Amygdala (tissue), 56 donors: ENCODE measurements around the gene CD68.
"Not testable (repeated sequence)": the region's sequence is repeated elsewhere in the genome, so short reads cannot be mapped to it uniquely, and the experiment has no call there.

Experiments used
- DNase-seq, 56 donors: peaks; one replicate each; lab custom pipeline; 2025; lab: John Stamatoyannopoulos, UW

Gene CD68

GRCh38 chr17:7606280-7606679 lies 26.8 kb downstream of the CD68 start:
- no peak for DNase-seq

- DNase-seq = no peak
These were observed 31.2 kb downstream of the CD68 start for GRCh38 chr17:7610641-7611040.

- DNase-seq = no peak
These were observed 32.3 kb downstream of the CD68 start for GRCh38 chr17:7611635-7612293.

DNA sequence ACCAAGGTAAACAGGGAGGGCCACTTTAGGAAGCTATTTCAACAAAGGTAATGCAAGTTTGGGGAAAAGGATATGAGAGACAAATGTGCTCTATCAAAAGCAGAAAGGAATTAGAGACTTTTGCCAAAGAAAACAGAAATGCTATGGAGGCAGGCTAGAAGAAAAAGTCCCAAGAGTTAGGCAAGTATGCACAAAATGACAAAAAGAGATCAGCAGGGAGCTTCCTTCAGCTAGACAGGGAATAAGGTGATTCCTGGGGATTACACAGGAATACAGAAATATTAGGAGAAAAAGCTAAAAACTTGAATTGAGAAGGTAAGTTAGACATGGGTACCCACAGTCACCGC lies 32.8 kb downstream of the CD68 start:
- DNase-seq = no peak

GRCh38 chr17:7613769-7614424 lies 34.5 kb downstream of the CD68 start:
- DNase-seq = peak in 1 of 56 donors; percentile 39

DNA sequence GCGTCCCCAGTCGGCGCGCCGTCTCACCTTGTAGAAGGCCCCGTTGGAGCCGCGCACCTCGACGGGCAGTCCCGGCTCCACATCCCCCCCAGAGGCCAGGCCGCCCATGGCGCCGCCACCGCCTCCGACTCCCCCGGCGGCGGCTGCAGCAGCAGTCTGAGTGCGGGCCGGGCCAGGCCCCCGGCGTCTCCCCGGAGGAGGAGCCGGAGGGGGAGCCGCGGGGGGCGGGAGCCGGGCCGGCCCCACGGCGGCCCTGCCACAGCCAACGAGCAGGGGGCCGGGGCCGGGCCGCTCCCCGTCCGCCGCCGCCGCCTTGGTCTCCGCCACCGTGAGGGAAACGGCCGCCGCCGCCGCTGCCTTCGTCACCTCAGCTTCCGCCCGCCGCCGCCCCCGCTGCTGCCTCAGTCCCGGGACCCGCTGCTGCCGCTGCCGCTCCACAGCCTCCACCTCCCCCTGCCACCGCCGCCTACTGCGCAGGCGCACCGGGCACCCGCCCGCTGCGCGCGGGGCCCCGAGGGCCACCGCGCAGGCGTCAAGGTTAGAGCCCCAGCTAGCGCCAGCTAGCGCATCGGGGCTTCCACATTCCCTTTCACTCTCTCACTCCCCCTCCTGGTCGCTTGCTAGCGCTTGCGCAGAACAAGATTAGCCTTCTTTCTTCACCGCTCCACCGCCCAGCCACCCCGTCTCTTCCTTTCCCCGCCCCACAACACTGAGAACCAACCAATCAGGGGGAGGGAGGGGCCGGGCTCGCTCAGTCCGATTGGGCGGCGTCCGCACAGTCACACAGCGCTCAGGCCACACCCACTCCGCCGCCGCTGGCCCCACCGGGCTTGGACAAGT lies 35.2 kb downstream of the CD68 start, which contains the start of gene FXR2:
TSS of gene FXR2 (minus strand) at position 473 of the 840 bp plus-strand sequence. CDS start at position 108, 365 bp downstream.
- peak; percentile 91 to 100 (median 99) for DNase-seq

DNA sequence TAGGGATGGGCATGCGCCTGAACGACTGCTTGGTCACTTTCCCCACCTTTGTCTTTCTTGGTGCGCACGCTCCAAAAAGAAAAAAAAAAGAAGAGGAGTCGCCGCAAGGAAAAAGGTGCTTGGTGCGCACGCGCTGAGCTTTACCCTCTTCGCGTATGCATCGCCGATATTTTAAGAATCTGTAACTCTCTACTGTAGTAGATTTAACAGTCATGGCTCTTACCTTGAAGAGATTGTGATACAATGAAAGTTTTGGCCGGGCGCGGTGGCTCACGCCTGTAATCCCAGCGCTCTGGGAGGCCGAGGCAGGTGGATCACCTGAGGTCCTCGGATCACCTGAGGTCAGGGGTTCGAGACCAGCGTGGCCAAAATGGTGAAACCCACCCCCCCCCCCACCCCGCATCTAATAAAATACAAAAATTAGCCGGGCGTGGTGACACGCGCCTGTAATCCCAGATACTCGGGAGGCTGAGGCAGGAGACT lies 35.9 kb downstream of the CD68 start:
- no peak for DNase-seq

DNA sequence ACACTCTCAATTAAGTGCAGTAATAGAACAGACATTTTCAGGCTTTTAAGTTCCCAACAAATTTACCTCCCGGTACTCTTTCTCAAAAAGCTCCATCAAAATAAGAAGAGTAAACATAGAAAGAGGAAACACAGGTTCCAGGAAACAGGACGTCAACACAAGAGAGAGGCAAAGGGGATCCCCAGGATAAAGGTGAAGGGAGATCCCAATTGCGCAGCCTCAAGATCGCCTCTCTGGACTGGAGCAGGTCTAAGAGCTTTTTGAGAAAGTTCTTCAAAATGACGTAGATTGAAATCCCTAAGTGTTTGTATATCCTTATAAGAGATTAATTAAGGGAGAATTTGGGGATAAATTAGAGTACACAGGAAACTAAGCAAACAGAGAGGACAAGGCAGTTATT lies 39.2 kb downstream of the CD68 start:
- no peak for DNase-seq

GRCh38 chr17:7620835-7621234 lies 41.4 kb downstream of the CD68 start:
- no peak for DNase-seq

GRCh38 chr17:7623661-7624060 lies 44.2 kb downstream of the CD68 start:
- DNase-seq = no peak

GRCh38 chr17:7625749-7626148 lies 46.3 kb downstream of the CD68 start:
- DNase-seq = not testable (repeated sequence)

DNA sequence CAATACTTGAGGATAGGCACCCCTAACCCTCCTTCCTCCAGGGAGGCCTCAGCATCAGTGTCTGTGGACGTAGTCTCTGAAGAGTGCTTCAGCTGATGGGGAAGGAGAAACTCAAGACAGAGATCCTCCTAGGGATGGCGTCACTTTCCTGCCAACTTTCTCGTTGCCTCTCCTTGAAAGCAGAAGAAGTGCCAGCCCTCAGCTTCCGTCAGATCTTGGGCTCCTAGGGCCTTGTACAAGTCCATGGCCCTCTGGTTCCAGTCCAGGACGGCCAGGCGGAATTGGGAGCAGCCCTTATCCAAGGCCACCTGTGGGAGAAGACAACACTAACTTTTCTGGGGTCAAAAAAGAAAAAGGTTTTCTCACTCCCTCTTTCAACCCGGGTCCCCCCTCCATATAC lies 46.9 kb downstream of the CD68 start:
- peak in 5 of 56 donors; percentile 4 to 42 (median 7) for DNase-seq

DNA sequence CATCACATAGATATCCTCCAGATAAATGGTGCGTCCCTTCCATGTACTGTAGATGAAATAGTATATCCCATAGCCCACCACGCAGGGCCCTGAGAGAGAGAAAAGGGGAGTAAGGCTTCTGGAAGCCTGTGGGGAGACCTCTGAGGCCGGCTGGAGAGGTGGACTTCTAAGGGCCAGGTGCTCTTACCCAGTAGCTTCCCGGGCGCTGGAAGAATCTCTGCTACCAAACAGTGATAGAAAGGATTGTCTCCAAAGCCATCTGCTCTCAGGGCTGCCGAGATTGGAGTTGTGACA lies 47.5 kb downstream of the CD68 start:
- no peak for DNase-seq

DNA sequence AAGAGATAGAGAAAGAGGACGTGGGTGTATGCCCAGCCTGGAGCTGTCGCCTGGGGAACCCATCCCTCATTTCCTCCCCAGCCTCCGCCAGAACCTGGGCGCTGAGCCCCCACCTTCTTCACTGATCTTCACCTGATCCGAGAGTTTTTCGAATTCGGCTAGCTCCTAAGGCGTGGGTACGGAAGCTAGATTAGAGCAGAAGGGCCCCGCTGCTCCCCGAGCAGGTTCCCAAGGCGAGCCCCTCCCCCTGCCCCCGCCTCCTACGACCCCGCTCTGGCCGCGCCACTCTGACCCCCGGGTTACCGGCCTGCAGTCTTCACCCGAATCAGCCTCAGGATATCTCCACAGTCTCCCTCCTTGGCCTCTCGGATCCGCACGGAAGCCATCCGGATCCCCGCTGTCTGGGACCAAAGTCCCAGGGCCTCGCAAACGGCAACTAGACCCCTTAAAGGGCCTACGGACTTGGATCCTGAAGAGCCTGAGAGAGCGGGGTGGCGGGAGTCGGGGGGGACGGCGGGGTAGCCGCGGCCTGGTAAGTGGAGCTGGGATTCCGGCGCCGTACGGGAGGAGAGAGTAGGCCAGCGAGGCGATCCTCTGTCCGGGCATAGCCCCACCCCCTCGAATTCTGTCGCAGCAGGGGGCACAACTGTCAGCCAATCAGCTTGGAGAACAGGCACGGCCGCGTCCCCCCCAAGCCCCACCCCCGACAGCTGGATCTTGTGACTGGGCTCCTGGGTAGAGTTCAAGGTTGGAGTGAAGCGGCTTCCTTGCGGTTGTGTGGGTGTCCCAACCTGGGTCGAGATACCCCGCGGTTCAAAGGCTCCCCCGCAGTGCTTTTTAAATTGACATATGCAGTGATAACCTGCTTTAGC lies 48.0 kb downstream of the CD68 start, which contains the start of gene SAT2:
TSS of gene SAT2 (minus strand) at position 572 of the 872 bp plus-strand sequence. CDS start at position 386, 186 bp downstream.
- peak in 55 of 56 donors; percentile 70 to 96 (median 90) for DNase-seq

DNA sequence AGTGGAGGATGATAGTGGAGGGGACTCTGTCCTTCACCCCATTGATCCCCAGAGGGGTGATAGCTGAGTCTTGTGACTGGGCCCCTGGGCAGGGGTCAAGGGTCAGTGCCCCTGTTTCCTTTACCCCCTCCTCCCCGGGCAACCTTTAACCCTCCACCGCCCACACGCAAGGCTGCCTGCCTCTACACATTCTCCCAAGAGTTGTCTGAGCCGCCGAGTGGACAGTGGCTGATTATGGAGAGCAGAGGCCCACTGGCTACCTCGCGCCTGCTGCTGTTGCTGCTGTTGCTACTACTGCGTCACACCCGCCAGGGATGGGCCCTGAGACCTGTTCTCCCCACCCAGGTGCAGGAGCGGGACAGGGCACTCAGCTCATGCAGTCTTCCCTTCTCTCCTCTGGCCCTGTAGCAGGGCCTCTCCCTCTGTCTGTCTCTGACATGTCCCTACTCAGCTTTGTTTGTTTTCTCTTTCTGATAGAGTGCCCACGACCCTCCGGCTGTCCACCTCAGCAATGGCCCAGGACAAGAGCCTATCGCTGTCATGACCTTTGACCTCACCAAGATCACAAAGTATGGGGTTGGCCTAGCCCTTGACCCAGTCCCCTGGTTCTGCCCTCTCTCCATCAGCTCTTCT lies 50.6 kb downstream of the CD68 start, which contains the start of gene SHBG:
TSS of gene SHBG (plus strand) at position 197 of the 633 bp plus-strand sequence. CDS start at position 235, 38 bp downstream.
- no peak for DNase-seq
